Measurements from ENCODE around the gene TSPAN3. TPM values are rescaled to one million over a fixed set of nuclear protein-coding genes. Genes with fewer than 3 reads are reported as not detected.

The TSPAN3 gene
- total and polyA plus RNA-seq, 4 donors: 49.3 to 82.8 (median 78.7) TPM

GRCh38 chr15:77028451-77029165 lies 42.3 kb downstream of the TSPAN3 start:
- Histone ChIP-seq H3K9me3 (ENCODE audit: control insufficient read depth in 4 of 4, low read length in 3 of 4) (no peaks in the 10 kb centered on the region), H3K4me1 (ENCODE audit: control insufficient read depth in 4 of 4, insufficient read depth in 4 of 4, low read length in 3 of 4) (peaks cover 0 to 6% (median under 1%) of the 10 kb centered on the region in 4 donors), H3K4me3 (ENCODE audit: low read depth in 1 of 3, low read length in 3 of 3) (no peak overlapping the region), H3K27ac (ENCODE audit: low read depth in 1 of 2, low read length in 2 of 2) (no peak overlapping the region), H3K36me3 (ENCODE audit: control insufficient read depth in 4 of 4, insufficient read depth in 3 of 4, low read depth in 1 of 4, low read length in 3 of 4) (no peaks in the 10 kb centered on the region), H3K9ac (ENCODE audit: low read depth in 1 of 2, low read length in 2 of 2) (no peak overlapping the region), H3K27me3 (ENCODE audit: control insufficient read depth in 4 of 4, insufficient read depth in 4 of 4, low read length in 3 of 4) (no peaks in the 10 kb centered on the region)
- 54% methylated on average over 22 of the region's 22 CpGs for WGBS
- TF ChIP-seq EGR1 (IDR thresholded peaks at IDR 0.05; ENCODE audit: low read depth in 2 of 2) (no peak), SP1 (IDR thresholded peaks at IDR 0.05) (no peak), FOXA1 (IDR thresholded peaks at IDR 0.05) (no peak), ZBTB33 (IDR thresholded peaks at IDR 0.05) (no peak), HNF4G (IDR thresholded peaks at IDR 0.05) (no peak), NR2F2 (IDR thresholded peaks at IDR 0.05) (no peak), JUND (IDR thresholded peaks at IDR 0.05) (no peak), HNF4A (conservative IDR thresholded peaks at IDR 0.05) (no peak), RXRA (IDR thresholded peaks at IDR 0.05) (no peak), FOXA2 (IDR thresholded peaks at IDR 0.05) (no peak), YY1 (IDR thresholded peaks at IDR 0.05) (no peak), GABPA (IDR thresholded peaks at IDR 0.05 in 1 of 2, conservative IDR thresholded peaks at IDR 0.05 in 1 of 2) (no peak)
- TF ChIP-seq, protein P1, sequence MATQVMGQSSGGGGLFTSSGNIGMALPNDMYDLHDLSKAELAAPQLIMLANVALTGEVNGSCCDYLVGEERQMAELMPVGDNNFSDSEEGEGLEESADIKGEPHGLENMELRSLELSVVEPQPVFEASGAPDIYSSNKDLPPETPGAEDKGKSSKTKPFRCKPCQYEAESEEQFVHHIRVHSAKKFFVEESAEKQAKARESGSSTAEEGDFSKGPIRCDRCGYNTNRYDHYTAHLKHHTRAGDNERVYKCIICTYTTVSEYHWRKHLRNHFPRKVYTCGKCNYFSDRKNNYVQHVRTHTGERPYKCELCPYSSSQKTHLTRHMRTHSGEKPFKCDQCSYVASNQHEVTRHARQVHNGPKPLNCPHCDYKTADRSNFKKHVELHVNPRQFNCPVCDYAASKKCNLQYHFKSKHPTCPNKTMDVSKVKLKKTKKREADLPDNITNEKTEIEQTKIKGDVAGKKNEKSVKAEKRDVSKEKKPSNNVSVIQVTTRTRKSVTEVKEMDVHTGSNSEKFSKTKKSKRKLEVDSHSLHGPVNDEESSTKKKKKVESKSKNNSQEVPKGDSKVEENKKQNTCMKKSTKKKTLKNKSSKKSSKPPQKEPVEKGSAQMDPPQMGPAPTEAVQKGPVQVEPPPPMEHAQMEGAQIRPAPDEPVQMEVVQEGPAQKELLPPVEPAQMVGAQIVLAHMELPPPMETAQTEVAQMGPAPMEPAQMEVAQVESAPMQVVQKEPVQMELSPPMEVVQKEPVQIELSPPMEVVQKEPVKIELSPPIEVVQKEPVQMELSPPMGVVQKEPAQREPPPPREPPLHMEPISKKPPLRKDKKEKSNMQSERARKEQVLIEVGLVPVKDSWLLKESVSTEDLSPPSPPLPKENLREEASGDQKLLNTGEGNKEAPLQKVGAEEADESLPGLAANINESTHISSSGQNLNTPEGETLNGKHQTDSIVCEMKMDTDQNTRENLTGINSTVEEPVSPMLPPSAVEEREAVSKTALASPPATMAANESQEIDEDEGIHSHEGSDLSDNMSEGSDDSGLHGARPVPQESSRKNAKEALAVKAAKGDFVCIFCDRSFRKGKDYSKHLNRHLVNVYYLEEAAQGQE (IDR thresholded peaks at IDR 0.05): no peak
- no peak for DNase-seq (ENCODE audit: low spot score)

DNA sequence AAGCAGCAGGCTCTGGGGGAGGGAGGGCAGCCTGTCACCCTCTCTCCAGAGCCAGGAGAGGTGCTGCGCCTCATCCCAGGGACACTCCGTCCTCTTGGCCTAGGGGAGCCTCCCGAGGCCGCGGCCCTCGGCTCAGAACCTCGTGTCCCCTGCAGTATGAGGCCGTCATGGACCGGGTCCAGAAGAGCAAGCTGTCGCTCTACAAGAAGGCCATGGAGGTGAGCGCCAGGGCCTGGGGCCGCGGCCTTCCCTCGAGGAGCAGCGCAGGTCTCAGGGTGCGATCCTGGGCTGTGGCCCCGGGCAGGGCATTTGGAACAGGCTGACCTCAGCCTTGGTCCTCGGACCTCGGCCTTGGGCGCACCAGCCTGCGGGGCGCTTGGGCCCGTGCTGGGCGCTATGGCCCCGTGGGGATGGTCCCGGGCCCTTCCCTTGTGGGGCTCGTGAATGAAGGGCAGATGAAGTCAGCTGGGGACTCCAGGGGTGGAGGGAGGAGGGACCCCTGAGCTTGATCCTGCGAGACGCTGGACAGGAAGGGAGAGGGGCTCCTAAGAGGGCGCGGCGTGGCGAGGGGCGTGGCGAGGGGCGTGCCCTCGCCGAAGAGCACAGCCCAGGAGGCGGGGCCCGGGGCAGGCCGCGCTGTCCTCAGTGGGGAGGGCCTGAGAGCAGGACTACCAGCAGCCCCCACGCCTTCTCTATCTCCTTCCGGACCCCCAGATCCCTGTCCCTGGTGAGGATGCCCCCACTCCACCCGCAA lies 43.0 kb downstream of the TSPAN3 start:
- DNase-seq (ENCODE audit: low spot score): no peak
- TF ChIP-seq GABPA (IDR thresholded peaks at IDR 0.05 in 1 of 2, conservative IDR thresholded peaks at IDR 0.05 in 1 of 2): no peak
- TF ChIP-seq, protein P2, sequence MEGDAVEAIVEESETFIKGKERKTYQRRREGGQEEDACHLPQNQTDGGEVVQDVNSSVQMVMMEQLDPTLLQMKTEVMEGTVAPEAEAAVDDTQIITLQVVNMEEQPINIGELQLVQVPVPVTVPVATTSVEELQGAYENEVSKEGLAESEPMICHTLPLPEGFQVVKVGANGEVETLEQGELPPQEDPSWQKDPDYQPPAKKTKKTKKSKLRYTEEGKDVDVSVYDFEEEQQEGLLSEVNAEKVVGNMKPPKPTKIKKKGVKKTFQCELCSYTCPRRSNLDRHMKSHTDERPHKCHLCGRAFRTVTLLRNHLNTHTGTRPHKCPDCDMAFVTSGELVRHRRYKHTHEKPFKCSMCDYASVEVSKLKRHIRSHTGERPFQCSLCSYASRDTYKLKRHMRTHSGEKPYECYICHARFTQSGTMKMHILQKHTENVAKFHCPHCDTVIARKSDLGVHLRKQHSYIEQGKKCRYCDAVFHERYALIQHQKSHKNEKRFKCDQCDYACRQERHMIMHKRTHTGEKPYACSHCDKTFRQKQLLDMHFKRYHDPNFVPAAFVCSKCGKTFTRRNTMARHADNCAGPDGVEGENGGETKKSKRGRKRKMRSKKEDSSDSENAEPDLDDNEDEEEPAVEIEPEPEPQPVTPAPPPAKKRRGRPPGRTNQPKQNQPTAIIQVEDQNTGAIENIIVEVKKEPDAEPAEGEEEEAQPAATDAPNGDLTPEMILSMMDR (IDR thresholded peaks at IDR 0.05; ENCODE audit: low read depth, low read length, missing input control): no peak
- TF ChIP-seq, protein P1 (IDR thresholded peaks at IDR 0.05): no peak
- no peak for TF ChIP-seq EGR1 (IDR thresholded peaks at IDR 0.05; ENCODE audit: low read depth in 2 of 2)
- no peak for TF ChIP-seq FOXA2 (IDR thresholded peaks at IDR 0.05)
- no peak for TF ChIP-seq SP1 (IDR thresholded peaks at IDR 0.05)
- no peak for TF ChIP-seq TAF1 (conservative IDR thresholded peaks at IDR 0.05)
- no peak for TF ChIP-seq YY1 (IDR thresholded peaks at IDR 0.05)
- H3K27me3 ChIP-seq (ENCODE audit: control insufficient read depth in 4 of 4, insufficient read depth in 4 of 4, low read length in 3 of 4): no peaks in the 10 kb centered on the region
- 43% methylated on average over 45 of the region's 45 CpGs for WGBS
- H3K4me1 ChIP-seq (ENCODE audit: control insufficient read depth in 4 of 4, insufficient read depth in 4 of 4, low read length in 3 of 4): peaks cover 0 to 6% (median under 1%) of the 10 kb centered on the region in 4 donors
- H3K4me3 ChIP-seq (ENCODE audit: low read depth in 1 of 3, low read length in 3 of 3): no peak overlapping the region
- H3K27ac ChIP-seq (ENCODE audit: low read depth in 1 of 2, low read length in 2 of 2): no peak overlapping the region
- no peaks in the 10 kb centered on the region for H3K9me3 ChIP-seq (ENCODE audit: control insufficient read depth in 4 of 4, low read length in 3 of 4)
- H3K9ac ChIP-seq (ENCODE audit: low read depth in 1 of 2, low read length in 2 of 2): no peak overlapping the region
- no peaks in the 10 kb centered on the region for H3K36me3 ChIP-seq (ENCODE audit: control insufficient read depth in 4 of 4, insufficient read depth in 3 of 4, low read depth in 1 of 4, low read length in 3 of 4)

Data from liver (tissue), 9 donors.